H1 (cell line): Measurements from ENCODE around the gene NUDT7. TPM values are rescaled to one million over a fixed set of nuclear protein-coding genes. Genes with fewer than 3 reads are reported as not detected.

Source experiments
- CTCF ChIA-PET: fragments of 300-600 bp; sonication (Branson Sonifier 250); formaldehyde crosslinking; loops from one replicate; lab custom pipeline; 2021; ENCODE audit not compliant: partially characterized antibody; lab: Charles Lee
- POLR2A ChIA-PET: fragments of 300-600 bp; sonication (Branson Sonifier 250); formaldehyde crosslinking; loops from one replicate; lab custom pipeline; 2021; ENCODE audit warnings: inconsistent platforms; ENCODE audit not compliant: partially characterized antibody; lab: Charles Lee
- DNase-seq, 2 experiments: peaks; one replicate each; pipeline versions ENCODE4 v3.0.0 to v3.0.0-alpha.2; 2010 to 2022; ENCODE audit warnings: low spot score in 2 of 2, low read depth in 1 of 2, mixed read lengths in 1 of 2
- FAIRE-seq: peaks from 2 replicates; lab custom pipeline; 2011; peaks lifted over from hg19 to GRCh38; lab: Jason Lieb, UNC
- H2AFZ ChIP-seq: 2 replicates; pipeline ENCODE4 v1.8.1; 2012; ENCODE audit warnings: low read length, inconsistent platforms
- H2AK5ac ChIP-seq: 2 replicates; pipeline ENCODE4 v1.6.1; 2013; ENCODE audit warnings: low read depth, low read length
- H2BK120ac ChIP-seq: replicated peaks from 2 replicates; pipeline ENCODE3; 2013; ENCODE audit warnings: low read depth, low read length, inconsistent platforms
- H2BK12ac ChIP-seq: 2 replicates; pipeline ENCODE4 v1.6.1; 2013; ENCODE audit warnings: low read depth, low read length
- H2BK15ac ChIP-seq: 2 replicates; pipeline ENCODE4 v1.6.1; 2013; ENCODE audit warnings: low read length
- H2BK20ac ChIP-seq: 2 replicates; pipeline ENCODE4 v1.6.1; 2013; ENCODE audit warnings: low read length
- H2BK5ac ChIP-seq: 2 replicates; pipeline ENCODE4 v1.6.1; 2013; ENCODE audit warnings: low read depth, low read length
- H3K14ac ChIP-seq: 2 replicates; pipeline ENCODE4 v1.6.1; 2013; ENCODE audit warnings: inconsistent platforms; ENCODE audit not compliant: insufficient read length
- H3K18ac ChIP-seq: 2 replicates; pipeline ENCODE4 v1.6.1; 2013; ENCODE audit warnings: low read length; ENCODE audit errors: extremely low read depth
- H3K23ac ChIP-seq: 2 replicates; pipeline ENCODE4 v1.6.1; 2013; ENCODE audit warnings: inconsistent platforms; ENCODE audit not compliant: insufficient read length
- H3K23me2 ChIP-seq: 2 replicates; pipeline ENCODE4 v1.6.1; 2013; ENCODE audit warnings: low read depth, low read length
- H3K27ac ChIP-seq: 2 replicates; pipeline ENCODE4 v1.6.1; 2011; ENCODE audit warnings: low read depth, low read length, inconsistent platforms
- H3K27me3 ChIP-seq, 4 experiments: replicated peaks in 1 of 4; 1 replicate in 1 of 4; 2 replicates in 3 of 4; pipeline versions ENCODE4 v1.6.1 to v1.8.1; 2011 to 2013; ENCODE audit warnings: low read length in 3 of 4, mild to moderate bottlenecking in 3 of 4, inconsistent platforms in 2 of 4, mixed read lengths in 2 of 4, moderate library complexity in 1 of 4; ENCODE audit not compliant: control insufficient read depth in 3 of 4, insufficient read depth in 3 of 4; ENCODE audit errors: extremely low read depth in 1 of 4
- H3K36me3 ChIP-seq, 4 experiments: 2 replicates each; pipeline versions ENCODE4 v1.6.1 to v1.8.1; 2011 to 2013; ENCODE audit warnings: mild to moderate bottlenecking in 4 of 4, low read length in 3 of 4, moderate library complexity in 2 of 4, control low read depth in 1 of 4, inconsistent platforms in 1 of 4; ENCODE audit not compliant: insufficient read depth in 4 of 4, control insufficient read depth in 2 of 4
- H3K4ac ChIP-seq: replicated peaks from 2 replicates; pipeline ENCODE3; 2013; ENCODE audit warnings: low read length, low read depth, mixed read lengths, inconsistent platforms; ENCODE audit not compliant: insufficient read length
- H3K4me1 ChIP-seq, 4 experiments: replicated peaks in 1 of 4; 1 replicate in 1 of 4; 2 replicates in 3 of 4; pipeline versions ENCODE4 v1.6.1 to v1.8.1; 2011 to 2013; ENCODE audit warnings: low read length in 3 of 4, inconsistent platforms in 2 of 4, mixed read lengths in 1 of 4; ENCODE audit not compliant: insufficient read depth in 4 of 4, control insufficient read depth in 3 of 4
- H3K4me2 ChIP-seq, 2 experiments: 2 replicates each; pipeline versions ENCODE4 v1.6.1 to v1.8.1; 2011 to 2013; ENCODE audit warnings: low read depth in 2 of 2, low read length in 2 of 2, control low read depth in 1 of 2, inconsistent platforms in 1 of 2, mild to moderate bottlenecking in 1 of 2; ENCODE audit not compliant: insufficient read depth in 1 of 2
- H3K4me3 ChIP-seq, 4 experiments: fragments of 200-600, 300-600 bp in 1 of 4; sonication (generic), shearing (Covaris generic), sonication (Bioruptor Twin) in 1 of 4; 2 replicates each; pipeline versions ENCODE4 v1.5.1 to v1.8.1; 2011 to 2016; ENCODE audit warnings: low read length in 4 of 4, low read depth in 3 of 4, control low read depth in 2 of 4, inconsistent platforms in 2 of 4, mild to moderate bottlenecking in 2 of 4, mixed read lengths in 1 of 4, moderate library complexity in 1 of 4; ENCODE audit not compliant: insufficient read depth in 2 of 4; ENCODE audit errors: extremely low read depth in 1 of 4
- H3K56ac ChIP-seq: replicated peaks from 2 replicates; pipeline ENCODE3; 2013; ENCODE audit warnings: low read depth, mild to moderate bottlenecking, mixed read lengths, low read length, inconsistent platforms; ENCODE audit not compliant: insufficient read length
- H3K79me1 ChIP-seq: 2 replicates; pipeline ENCODE4 v1.6.1; 2013; ENCODE audit warnings: low read depth, low read length, control low read depth
- H3K79me2 ChIP-seq, 2 experiments: 2 replicates each; pipeline versions ENCODE4 v1.6.1 to v1.8.1; 2012 to 2013; ENCODE audit warnings: low read length in 2 of 2, mild to moderate bottlenecking in 2 of 2, inconsistent platforms in 1 of 2; ENCODE audit not compliant: insufficient read depth in 2 of 2, control insufficient read depth in 1 of 2
- H3K9ac ChIP-seq, 4 experiments: replicated peaks in 1 of 4; 1 replicate in 1 of 4; 2 replicates in 3 of 4; pipeline versions ENCODE4 v1.6.1 to v1.8.1; 2011 to 2013; ENCODE audit warnings: low read depth in 3 of 4, low read length in 3 of 4, control low read depth in 2 of 4, mild to moderate bottlenecking in 2 of 4, moderate library complexity in 2 of 4, inconsistent platforms in 1 of 4; ENCODE audit errors: extremely low read depth in 1 of 4
- H3K9me3 ChIP-seq, 2 experiments: 2 replicates each; pipeline versions ENCODE4 v1.6.1 to v1.8.1; 2012 to 2013; ENCODE audit warnings: mild to moderate bottlenecking in 2 of 2, moderate library complexity in 2 of 2, control low read depth in 1 of 2, inconsistent platforms in 1 of 2, low read depth in 1 of 2, low read length in 1 of 2, mixed read lengths in 1 of 2; ENCODE audit not compliant: insufficient read depth in 2 of 2
- H4K20me1 ChIP-seq, 2 experiments: replicated peaks in 1 of 2; 2 replicates each; pipeline versions ENCODE3 to v1.8.1; 2011 to 2013; ENCODE audit warnings: inconsistent platforms in 2 of 2, low read length in 2 of 2, mild to moderate bottlenecking in 1 of 2; ENCODE audit not compliant: insufficient read depth in 2 of 2, control insufficient read depth in 1 of 2
- H4K5ac ChIP-seq: 2 replicates; pipeline ENCODE4 v1.6.1; 2013; ENCODE audit warnings: low read length, low read depth, mixed read lengths, inconsistent platforms; ENCODE audit not compliant: insufficient read length
- H4K8ac ChIP-seq: 2 replicates; pipeline ENCODE4 v1.8.0; 2013; ENCODE audit warnings: mild to moderate bottlenecking, moderate library complexity, low read length, inconsistent platforms; ENCODE audit not compliant: insufficient read depth; ENCODE audit errors: extremely low read depth
- H4K91ac ChIP-seq: replicated peaks from 2 replicates; pipeline ENCODE3; 2013; ENCODE audit warnings: low read length, mixed read lengths, inconsistent platforms; ENCODE audit not compliant: insufficient read length
- GABPA ChIP-seq: IDR thresholded peaks from 2 replicates; pipeline ENCODE4 v1.6.1; 2011; ENCODE audit warnings: mild to moderate bottlenecking, low read length, moderate library complexity, borderline replicate concordance; ENCODE audit not compliant: insufficient read depth
- GTF2F1 ChIP-seq: IDR thresholded peaks from 2 replicates; pipeline ENCODE4 v1.6.1; 2012; ENCODE audit warnings: low read depth, low read length, improper control_type of control experiment, borderline replicate concordance
- JUND ChIP-seq: IDR thresholded peaks from 2 replicates; pipeline ENCODE4 v1.6.1; 2011; ENCODE audit warnings: mild to moderate bottlenecking, improper control_type of control experiment, low read length
- RXRA ChIP-seq: IDR thresholded peaks from 2 replicates; pipeline ENCODE4 v1.6.1; 2011; ENCODE audit warnings: low read depth, mild to moderate bottlenecking, low read length, moderate library complexity; ENCODE audit not compliant: insufficient read depth
- USF2 ChIP-seq: IDR thresholded peaks from 2 replicates; pipeline ENCODE4 v1.6.1; 2011; ENCODE audit warnings: low read length, improper control_type of control experiment
- WGBS, 2 experiments: shearing (Covaris generic) in 1 of 2; methylation state at CpG; one replicate each; pipeline versions ENCODE4 v1.1.6 to v1.1.7; 2013 to 2015; ENCODE audit warnings: low lambda C conversion rate in 2 of 2, mixed read lengths in 2 of 2, inconsistent platforms in 1 of 2, low coverage in 1 of 2, missing lambda C conversion rate in 1 of 2; ENCODE audit not compliant: insufficient replicate concordance in 2 of 2, insufficient coverage in 1 of 2, insufficient read length in 1 of 2; ENCODE audit errors: extremely low coverage in 1 of 2, missing lambda C conversion rate in 1 of 2; 5-methylcytosine and 5-hydroxymethylcytosine counted together
- polyA plus RNA-seq, 7 experiments: library from polyadenylated mRNA; depleted of rRNA in 3 of 7; stranded (reverse) in 5 of 7; unstranded in 2 of 7; fragments of >200 nt in 5 of 7; fragments of 200-250 nt in 2 of 7; gene quantifications; 1 replicate in 5 of 7; 2 replicates in 1 of 7; 4 replicates in 1 of 7; pipeline versions ENCODE4 v1.2.1 to v1.2.3, GENCODE V29; 2011 to 2013; ENCODE audit warnings: missing spikeins in 2 of 7, mixed read lengths in 2 of 7
- total RNA-seq: library from RNA; stranded (reverse); fragmentation: NEBNext Ultra II Directional; extraction: Animal tissue kit (Norgen Biotek cat#: 25700); gene quantifications from 2 replicates; pipeline ENCODE4 v1.2.1, GENCODE V29; 2021

Gene NUDT7
- total and polyA plus RNA-seq, 2 of the 8 experiments (the other 6 are each of a cell fraction or from before 2014, with no cell fraction given), result 8.8 to 19.7 TPM

- Histone ChIP-seq H3K18ac (no peak overlapping the region), H2BK12ac (no peak overlapping the region), H3K14ac (no peak overlapping the region), H4K20me1 (no peaks in the 10 kb centered on the region), H3K27ac (no peak overlapping the region)
- FAIRE-seq, result no peak
- POLR2A ChIA-PET, result no interaction called here
- no peak for TF ChIP-seq GABPA
- TF ChIP-seq RXRA, result no peak
- no peak for TF ChIP-seq JUND
- TF ChIP-seq USF2, result no peak
- no peak for TF ChIP-seq GTF2F1
- TF ChIP-seq, all 59 proteins: peak for 0
- no peak overlapping the region for H3K4me2 ChIP-seq
- no peaks in the 10 kb centered on the region for H3K27me3 ChIP-seq
- H4K91ac ChIP-seq, result no peak overlapping the region
- H2BK120ac ChIP-seq, result no peak overlapping the region
- no peak overlapping the region for H2BK15ac ChIP-seq
- CTCF ChIA-PET, result no interaction called here
- no peaks in the 10 kb centered on the region for H3K9me3 ChIP-seq
- DNase-seq, result no peak
- no peaks in the 10 kb centered on the region for H3K79me1 ChIP-seq
- no peak overlapping the region for H4K8ac ChIP-seq
- no peaks in the 10 kb centered on the region for H3K4me1 ChIP-seq
- H3K23ac ChIP-seq, result no peak overlapping the region
- H3K79me2 ChIP-seq, result no peaks in the 10 kb centered on the region
- H3K9ac ChIP-seq, result no peak overlapping the region
- WGBS, 2 experiments, result 88% methylated on average over 1 of the region's 1 CpG; no CpG with 5 or more reads in 1 of the 2 experiments
- H3K4me3 ChIP-seq, result no peak overlapping the region
- H2BK20ac ChIP-seq, result no peak overlapping the region
- H3K56ac ChIP-seq, result no peak overlapping the region
- H3K23me2 ChIP-seq, result no peaks in the 10 kb centered on the region
- H2BK5ac ChIP-seq, result no peak overlapping the region
- H3K4ac ChIP-seq, result no peak overlapping the region
- H4K5ac ChIP-seq, result no peak overlapping the region
- H2AFZ ChIP-seq, result no peak overlapping the region
- H2AK5ac ChIP-seq, result no peak overlapping the region
- H3K36me3 ChIP-seq, result no peaks in the 10 kb centered on the region
Measured at GRCh38 chr16:77700846-77701245, 21.5 kb upstream of the NUDT7 start.
